Neural cell (in vitro differentiated cells): ENCODE measurements around the gene ADI1. TPM values are rescaled to one million over a fixed set of nuclear protein-coding genes. Genes with fewer than 3 reads are reported as not detected.
"Not testable (repeated sequence)": the region's sequence is repeated elsewhere in the genome, so short reads cannot be mapped to it uniquely, and the experiment has no call there.

Source experiments
- H2AFZ ChIP-seq: fragments of 200-600, 300-800 bp; sonication (generic), shearing (Covaris generic); 2 replicates; pipeline ENCODE4 v1.6.0; 2014; ENCODE audit warnings: low read depth, mild to moderate bottlenecking, antibody characterized with exemption, low read length, moderate library complexity
- H3F3A ChIP-seq: fragments of 200-600 bp; shearing (Covaris generic); 2 replicates; pipeline ENCODE4 v1.6.1; 2016; ENCODE audit warnings: mild to moderate bottlenecking, moderate library complexity, mixed read lengths, antibody characterized with exemption, low read length; ENCODE audit not compliant: insufficient read depth, poor library complexity, severe bottlenecking
- H3K27ac ChIP-seq: fragments of 200-600, 300-800 bp; sonication (generic), shearing (Covaris generic); 2 replicates; pipeline ENCODE4 v1.5.1; 2014; ENCODE audit warnings: mild to moderate bottlenecking, low read length, moderate library complexity
- H3K27me3 ChIP-seq: fragments of 300-800, 200-600 bp; sonication (generic), shearing (Covaris generic); 2 replicates; pipeline ENCODE4 v1.6.0; 2014; ENCODE audit warnings: mild to moderate bottlenecking, low read depth, low read length, moderate library complexity; ENCODE audit not compliant: insufficient read depth
- H3K36me3 ChIP-seq: fragments of 300-800, 200-600 bp; sonication (generic), shearing (Covaris generic); 2 replicates; pipeline ENCODE4 v1.5.1; 2014; ENCODE audit warnings: mild to moderate bottlenecking, antibody characterized with exemption, low read length, moderate library complexity; ENCODE audit not compliant: insufficient read depth
- H3K4me2 ChIP-seq: fragments of 300-800, 200-600 bp; sonication (generic), shearing (Covaris generic); 2 replicates; pipeline ENCODE4 v1.6.0; 2014; ENCODE audit warnings: mild to moderate bottlenecking, low read length
- H3K4me3 ChIP-seq: fragments of 300-800, 200-600 bp; sonication (generic), shearing (Covaris generic); 2 replicates; pipeline ENCODE4 v1.5.1; 2014; ENCODE audit warnings: mild to moderate bottlenecking, low read length, moderate library complexity
- H3K79me2 ChIP-seq: fragments of 200-600 bp; shearing (Covaris generic); replicated peaks from 2 replicates; pipeline ENCODE4 v1.6.0; 2014; ENCODE audit warnings: mild to moderate bottlenecking, low read length, moderate library complexity; ENCODE audit not compliant: insufficient read depth
- H3K9ac ChIP-seq: fragments of 300-800, 200-600 bp; sonication (generic), shearing (Covaris generic); 2 replicates; pipeline ENCODE4 v1.6.1; 2016; ENCODE audit warnings: mild to moderate bottlenecking, low read length, mixed read lengths
- H3K9me2 ChIP-seq: fragments of 200-600 bp; shearing (Covaris generic); 2 replicates; pipeline ENCODE4 v1.6.1; 2016; ENCODE audit warnings: mild to moderate bottlenecking, low read length, mixed read lengths; ENCODE audit not compliant: insufficient read depth
- H3K9me3 ChIP-seq: fragments of 200-600, 300-800 bp; sonication (generic), shearing (Covaris generic); 2 replicates; pipeline ENCODE4 v1.6.1; 2016; ENCODE audit warnings: mild to moderate bottlenecking, mixed run types, low read length, moderate library complexity, mixed read lengths
- H4K20me1 ChIP-seq: fragments of 200-600 bp; shearing (Covaris generic); 2 replicates; pipeline ENCODE4 v1.6.1; 2016; ENCODE audit warnings: mild to moderate bottlenecking, mixed run types; ENCODE audit not compliant: insufficient read depth
- EZH2 ChIP-seq: fragments of 200-600, 300-800 bp; shearing (Covaris generic), sonication (generic); IDR thresholded peaks from 2 replicates; pipeline ENCODE4 v1.6.1; 2014; ENCODE audit warnings: antibody characterized with exemption, low read length, borderline replicate concordance, mild to moderate bottlenecking; ENCODE audit not compliant: insufficient read depth, poor library complexity, severe bottlenecking
- MXI1 ChIP-seq: fragments of 450-650 bp; conservative IDR thresholded peaks from 2 replicates; pipeline ENCODE4 v1.6.1; 2014; ENCODE audit warnings: antibody characterized with exemption, mild to moderate bottlenecking; ENCODE audit not compliant: poor library complexity, severe bottlenecking
- POLR2AphosphoS5 ChIP-seq: IDR thresholded peaks from 2 replicates; pipeline ENCODE4 v1.6.1; 2012
- RAD21 ChIP-seq: fragments of 450-650 bp; conservative IDR thresholded peaks from 2 replicates; pipeline ENCODE4 v1.6.1; 2014; ENCODE audit warnings: antibody characterized with exemption, mild to moderate bottlenecking, moderate library complexity
- TAF1 ChIP-seq: IDR thresholded peaks from 2 replicates; pipeline ENCODE4 v1.6.1; 2012; ENCODE audit warnings: low read depth
- polyA plus RNA-seq: library from polyadenylated mRNA; depleted of rRNA; stranded (reverse); fragments of >200 nt; gene quantifications from 2 replicates; pipeline ENCODE4 v1.2.3, GENCODE V29; 2014
- TF ChIP-seq, protein P1 (sequence below): IDR thresholded peaks from 2 replicates; pipeline ENCODE4 v1.6.1; 2012; ENCODE audit warnings: borderline replicate concordance
- TF ChIP-seq, protein P2 (sequence below): fragments of 450-650 bp; IDR thresholded peaks from 2 replicates; pipeline ENCODE4 v1.5.1; 2014; ENCODE audit warnings: antibody characterized with exemption, mild to moderate bottlenecking, moderate library complexity; ENCODE audit not compliant: poor library complexity, severe bottlenecking

Gene ADI1
- polyA plus RNA-seq, 1 donor from 2014 or later, result 23.9 TPM

DNA sequence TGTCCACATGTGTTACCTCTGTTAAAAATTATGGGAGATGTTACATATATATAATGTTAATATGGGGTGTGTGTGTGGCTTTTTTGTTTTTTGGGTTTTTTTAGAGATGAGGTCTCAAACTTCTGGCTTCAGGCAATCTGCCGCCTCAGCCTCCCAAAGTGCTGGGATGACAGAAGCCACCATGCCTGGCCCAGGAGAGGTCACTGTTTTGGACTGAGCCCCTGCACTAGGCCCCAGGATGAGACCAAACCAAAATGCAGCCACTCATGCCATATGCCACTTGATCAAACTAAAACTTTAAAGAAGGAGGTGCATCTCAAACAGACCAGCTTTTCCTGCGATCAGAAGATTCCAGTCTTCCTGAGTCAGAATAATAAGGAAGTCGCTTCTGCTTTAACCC lies 2.5 kb downstream of the ADI1 start:
- Histone ChIP-seq H3K79me2 (no peaks in the 10 kb centered on the region), H3K27ac (no peak overlapping the region), H4K20me1 (no peaks in the 10 kb centered on the region), H3K9me3 (no peaks in the 10 kb centered on the region), H3F3A (no peaks in the 10 kb centered on the region), H3K27me3 (no peaks in the 10 kb centered on the region), H3K9ac (no peak overlapping the region), H3K9me2 (no peaks in the 10 kb centered on the region), H3K4me2 (no peak overlapping the region), H2AFZ (no peak overlapping the region), H3K4me3 (no peak overlapping the region), H3K36me3 (no peaks in the 10 kb centered on the region)
- no peak for TF ChIP-seq MXI1
- TF ChIP-seq RAD21, result no peak
- TF ChIP-seq, protein P1, sequence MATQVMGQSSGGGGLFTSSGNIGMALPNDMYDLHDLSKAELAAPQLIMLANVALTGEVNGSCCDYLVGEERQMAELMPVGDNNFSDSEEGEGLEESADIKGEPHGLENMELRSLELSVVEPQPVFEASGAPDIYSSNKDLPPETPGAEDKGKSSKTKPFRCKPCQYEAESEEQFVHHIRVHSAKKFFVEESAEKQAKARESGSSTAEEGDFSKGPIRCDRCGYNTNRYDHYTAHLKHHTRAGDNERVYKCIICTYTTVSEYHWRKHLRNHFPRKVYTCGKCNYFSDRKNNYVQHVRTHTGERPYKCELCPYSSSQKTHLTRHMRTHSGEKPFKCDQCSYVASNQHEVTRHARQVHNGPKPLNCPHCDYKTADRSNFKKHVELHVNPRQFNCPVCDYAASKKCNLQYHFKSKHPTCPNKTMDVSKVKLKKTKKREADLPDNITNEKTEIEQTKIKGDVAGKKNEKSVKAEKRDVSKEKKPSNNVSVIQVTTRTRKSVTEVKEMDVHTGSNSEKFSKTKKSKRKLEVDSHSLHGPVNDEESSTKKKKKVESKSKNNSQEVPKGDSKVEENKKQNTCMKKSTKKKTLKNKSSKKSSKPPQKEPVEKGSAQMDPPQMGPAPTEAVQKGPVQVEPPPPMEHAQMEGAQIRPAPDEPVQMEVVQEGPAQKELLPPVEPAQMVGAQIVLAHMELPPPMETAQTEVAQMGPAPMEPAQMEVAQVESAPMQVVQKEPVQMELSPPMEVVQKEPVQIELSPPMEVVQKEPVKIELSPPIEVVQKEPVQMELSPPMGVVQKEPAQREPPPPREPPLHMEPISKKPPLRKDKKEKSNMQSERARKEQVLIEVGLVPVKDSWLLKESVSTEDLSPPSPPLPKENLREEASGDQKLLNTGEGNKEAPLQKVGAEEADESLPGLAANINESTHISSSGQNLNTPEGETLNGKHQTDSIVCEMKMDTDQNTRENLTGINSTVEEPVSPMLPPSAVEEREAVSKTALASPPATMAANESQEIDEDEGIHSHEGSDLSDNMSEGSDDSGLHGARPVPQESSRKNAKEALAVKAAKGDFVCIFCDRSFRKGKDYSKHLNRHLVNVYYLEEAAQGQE, result no peak
- TF ChIP-seq, protein P2, sequence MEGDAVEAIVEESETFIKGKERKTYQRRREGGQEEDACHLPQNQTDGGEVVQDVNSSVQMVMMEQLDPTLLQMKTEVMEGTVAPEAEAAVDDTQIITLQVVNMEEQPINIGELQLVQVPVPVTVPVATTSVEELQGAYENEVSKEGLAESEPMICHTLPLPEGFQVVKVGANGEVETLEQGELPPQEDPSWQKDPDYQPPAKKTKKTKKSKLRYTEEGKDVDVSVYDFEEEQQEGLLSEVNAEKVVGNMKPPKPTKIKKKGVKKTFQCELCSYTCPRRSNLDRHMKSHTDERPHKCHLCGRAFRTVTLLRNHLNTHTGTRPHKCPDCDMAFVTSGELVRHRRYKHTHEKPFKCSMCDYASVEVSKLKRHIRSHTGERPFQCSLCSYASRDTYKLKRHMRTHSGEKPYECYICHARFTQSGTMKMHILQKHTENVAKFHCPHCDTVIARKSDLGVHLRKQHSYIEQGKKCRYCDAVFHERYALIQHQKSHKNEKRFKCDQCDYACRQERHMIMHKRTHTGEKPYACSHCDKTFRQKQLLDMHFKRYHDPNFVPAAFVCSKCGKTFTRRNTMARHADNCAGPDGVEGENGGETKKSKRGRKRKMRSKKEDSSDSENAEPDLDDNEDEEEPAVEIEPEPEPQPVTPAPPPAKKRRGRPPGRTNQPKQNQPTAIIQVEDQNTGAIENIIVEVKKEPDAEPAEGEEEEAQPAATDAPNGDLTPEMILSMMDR, result no peak
- TF ChIP-seq POLR2AphosphoS5, result no peak
- no peak for TF ChIP-seq TAF1
- no peak for TF ChIP-seq EZH2

DNA sequence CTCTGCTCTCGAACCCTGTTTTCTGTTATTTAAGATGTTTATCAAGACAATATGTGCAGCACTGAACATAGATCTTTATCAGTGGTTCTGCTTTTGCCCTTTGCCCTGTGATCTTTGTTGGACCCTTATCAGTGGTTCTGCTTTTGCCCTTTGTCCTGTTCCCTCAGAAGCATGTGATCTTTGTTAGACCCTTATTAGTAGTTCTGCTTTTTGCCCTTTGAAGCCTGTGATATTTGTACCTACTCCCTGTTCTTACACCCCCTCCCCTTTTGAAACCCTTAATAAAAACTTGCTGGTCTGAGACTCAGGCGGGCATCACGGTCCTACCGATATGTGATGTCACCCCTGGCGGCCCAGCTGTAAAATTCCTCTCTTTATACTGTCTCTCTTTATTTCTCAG lies 3.9 kb downstream of the ADI1 start:
- not testable (repeated sequence) for H3K9me3 ChIP-seq, H3K27me3 ChIP-seq, H3K4me2 ChIP-seq, H3K9me2 ChIP-seq, H3K9ac ChIP-seq, H3K4me3 ChIP-seq, H2AFZ ChIP-seq, H3K36me3 ChIP-seq, H3F3A ChIP-seq, H4K20me1 ChIP-seq, H3K27ac ChIP-seq, H3K79me2 ChIP-seq

DNA sequence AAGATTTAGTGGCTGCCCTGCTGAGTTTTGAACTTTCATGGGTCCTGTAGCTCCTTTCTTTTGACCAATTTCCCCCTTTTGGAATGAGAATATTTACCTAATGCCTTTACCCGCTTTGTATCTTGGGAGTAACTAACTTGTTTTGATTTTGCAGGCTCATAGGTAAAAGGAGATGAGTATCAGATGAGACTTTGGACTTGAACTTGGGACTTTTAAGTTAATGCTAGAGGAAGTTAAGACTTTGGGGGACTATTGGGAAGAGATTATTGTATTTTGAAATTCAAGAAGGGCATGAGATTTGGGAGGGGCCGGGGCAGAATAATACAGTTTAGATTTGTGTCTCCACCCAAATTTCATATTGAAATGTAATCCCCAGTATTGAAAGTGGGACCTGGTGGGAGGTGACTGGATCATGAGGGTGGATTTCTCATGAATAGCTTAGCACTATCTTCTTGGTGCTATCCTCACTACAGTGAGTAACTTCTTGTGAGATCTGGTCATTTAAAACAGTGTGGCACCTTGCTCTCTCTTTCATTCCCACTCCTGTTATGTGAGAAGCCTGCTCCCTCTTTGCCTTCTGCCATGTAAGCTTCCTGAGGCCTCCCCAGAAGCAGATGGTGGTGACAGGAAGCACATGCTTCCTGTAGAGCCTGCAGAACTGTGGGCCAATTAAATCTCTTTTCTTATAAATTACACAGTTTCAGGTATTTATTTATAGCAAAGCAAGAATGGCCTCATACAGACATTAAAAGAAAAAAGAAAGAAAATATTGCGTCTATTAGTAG lies 6.1 kb downstream of the ADI1 start:
- H3K9ac ChIP-seq, result no peak overlapping the region
- no peaks in the 10 kb centered on the region for H3K79me2 ChIP-seq
- H3K27ac ChIP-seq, result no peak overlapping the region
- no peaks in the 10 kb centered on the region for H3K36me3 ChIP-seq
- H3K4me2 ChIP-seq, result no peak overlapping the region
- H3K9me2 ChIP-seq, result no peaks in the 10 kb centered on the region
- no peak overlapping the region for H2AFZ ChIP-seq
- no peaks in the 10 kb centered on the region for H4K20me1 ChIP-seq
- H3F3A ChIP-seq, result no peaks in the 10 kb centered on the region
- no peaks in the 10 kb centered on the region for H3K9me3 ChIP-seq
- TF ChIP-seq, protein P2, result no peak
- TF ChIP-seq TAF1, result no peak
- no peak for TF ChIP-seq RAD21
- TF ChIP-seq POLR2AphosphoS5, result no peak
- H3K4me3 ChIP-seq, result no peak overlapping the region
- no peaks in the 10 kb centered on the region for H3K27me3 ChIP-seq
